Fibroblast of skin of left quadriceps (primary cell): ENCODE data around the gene LRRC32.
"Not testable (repeated sequence)": the region's sequence is repeated elsewhere in the genome, so short reads cannot be mapped to it uniquely, and the experiment has no call there.

Experiments
- DNase-seq, 2 experiments: peaks; one replicate each; pipeline ENCODE4 v3.0.0-alpha.2; 2013; ENCODE audit warnings: low read depth in 2 of 2

The LRRC32 gene

DNA sequence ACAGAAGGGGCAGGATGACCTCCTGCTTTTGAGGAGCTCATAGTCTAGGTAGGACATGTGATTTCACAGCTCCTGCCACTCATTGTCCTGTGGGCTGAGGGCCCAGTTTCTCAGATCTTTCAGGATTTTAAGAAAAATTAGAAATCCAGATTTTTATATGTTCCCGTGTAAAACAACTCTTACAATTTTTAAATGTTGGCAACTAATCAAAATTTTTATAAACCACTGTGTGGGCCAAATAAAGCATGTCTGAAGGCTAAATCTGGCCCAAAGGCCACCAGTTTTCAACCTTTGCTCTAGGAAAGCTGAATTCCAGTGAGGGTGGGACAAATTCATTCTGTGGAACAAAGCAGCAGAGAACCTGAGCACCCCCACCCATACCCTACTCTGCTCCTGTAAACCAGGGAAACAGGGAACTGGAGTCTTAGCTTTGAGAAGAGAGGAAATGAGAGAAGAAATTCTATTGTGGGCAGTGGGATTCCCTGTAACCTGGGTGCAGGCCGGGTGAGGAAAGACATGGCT, 20.6 kb downstream of the LRRC32 start:
- DNase-seq: no peak

GRCh38 chr11:76649011-76649410, 21.5 kb downstream of the LRRC32 start:
- DNase-seq: no peak

DNA sequence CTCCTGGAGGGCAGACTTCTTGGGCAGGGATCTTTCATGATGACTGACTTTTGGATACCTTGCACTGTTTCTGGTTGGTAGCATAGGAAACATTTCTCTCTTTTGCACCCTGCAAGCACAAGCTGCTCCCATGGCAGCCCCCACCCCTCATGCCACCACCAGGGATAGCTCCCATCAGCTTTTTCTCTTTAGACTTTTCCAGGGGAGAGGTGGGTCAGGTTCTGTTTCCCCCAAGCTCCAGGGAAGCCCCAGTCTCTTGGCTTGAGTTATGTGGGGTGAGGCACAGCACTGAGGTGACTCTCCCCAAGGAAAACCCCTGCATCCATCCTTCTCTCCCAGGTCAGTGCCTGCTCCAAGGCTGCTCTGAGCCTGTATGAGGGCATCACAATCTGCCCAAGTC, 22.5 kb downstream of the LRRC32 start:
- DNase-seq: no peak

DNA sequence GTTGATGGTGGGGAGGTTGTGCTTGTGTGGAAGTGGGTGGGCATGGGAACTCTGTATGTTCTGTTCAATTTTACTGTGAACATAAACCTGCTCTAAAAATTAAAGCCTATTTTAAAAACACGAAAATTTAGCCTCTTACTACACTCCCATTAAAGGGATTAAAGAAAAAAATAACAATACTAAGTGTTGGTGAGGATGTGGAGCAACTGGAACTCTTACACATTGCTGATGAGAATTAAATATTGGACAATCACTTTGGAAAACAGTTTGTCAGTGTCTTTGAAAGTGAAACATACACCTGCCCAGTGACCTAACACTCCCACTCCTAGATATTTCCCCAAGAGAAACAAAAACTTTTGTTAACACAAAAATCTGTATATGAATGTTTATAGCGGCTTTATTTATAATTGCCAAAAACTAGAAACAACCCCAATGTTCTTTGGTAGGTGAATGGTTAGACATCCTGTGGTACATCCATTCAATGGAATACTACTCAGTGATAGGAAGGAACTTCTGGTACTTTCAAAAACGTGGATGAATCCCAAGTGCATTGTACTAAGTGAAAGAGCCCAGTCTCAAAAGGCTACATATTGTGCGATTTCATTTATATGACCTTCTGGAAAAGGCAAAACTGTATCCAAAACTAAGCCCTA, 23.5 kb downstream of the LRRC32 start:
- no peak for DNase-seq

GRCh38 chr11:76644591-76644990, 26.0 kb downstream of the LRRC32 start:
- no peak for DNase-seq

- not testable (repeated sequence) for DNase-seq
Observed at GRCh38 chr11:76643711-76644110, 26.8 kb downstream of the LRRC32 start.

- no peak for DNase-seq
Observed at GRCh38 chr11:76642341-76642740, 28.2 kb downstream of the LRRC32 start.

DNA sequence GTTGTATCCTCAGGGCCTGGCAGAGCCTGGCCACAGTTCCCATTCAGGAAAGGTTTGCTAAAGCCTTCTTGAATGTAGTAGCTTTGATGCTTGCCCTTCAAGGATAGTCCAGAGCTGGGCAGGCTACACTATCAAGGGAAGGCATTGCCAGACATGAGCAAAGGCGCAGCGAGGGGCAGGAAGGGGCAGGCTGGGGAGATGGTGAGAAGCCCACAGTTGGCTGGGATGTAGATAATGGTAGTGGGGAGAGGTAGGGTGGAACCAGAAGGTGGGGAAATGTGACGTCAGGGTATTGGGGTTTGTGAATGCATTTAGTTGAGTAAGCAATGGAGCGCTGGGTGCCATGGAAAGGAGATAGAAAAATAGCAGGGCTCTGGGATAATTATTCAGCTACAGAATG, 28.6 kb downstream of the LRRC32 start:
- DNase-seq: no peak

DNA sequence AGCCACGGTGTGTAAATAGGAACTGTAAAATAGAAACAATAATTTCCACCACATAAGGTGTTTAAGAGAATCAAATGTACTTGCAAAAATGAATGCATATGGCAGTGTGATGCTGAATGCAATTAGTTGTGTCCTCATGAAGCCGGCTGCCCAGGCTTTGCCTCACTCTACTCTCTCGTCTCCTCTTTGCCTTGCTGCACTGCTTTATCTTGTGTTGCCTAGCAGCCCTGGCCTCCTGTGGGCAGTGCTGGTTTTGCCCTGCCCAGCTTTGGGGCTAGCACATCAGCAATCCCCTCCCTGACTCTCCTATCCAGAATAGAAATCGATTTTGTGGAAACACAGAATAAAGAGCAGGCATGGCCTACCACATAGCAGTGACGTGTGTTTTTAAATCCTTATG, 30.0 kb downstream of the LRRC32 start:
- DNase-seq: no peak

- no peak for DNase-seq
Observed at GRCh38 chr11:76639621-76640020, 30.9 kb downstream of the LRRC32 start.

- no peak for DNase-seq
Observed at GRCh38 chr11:76638270-76639197, 32.0 kb downstream of the LRRC32 start.

GRCh38 chr11:76637491-76638269, 32.9 kb downstream of the LRRC32 start:
- DNase-seq: no peak

DNA sequence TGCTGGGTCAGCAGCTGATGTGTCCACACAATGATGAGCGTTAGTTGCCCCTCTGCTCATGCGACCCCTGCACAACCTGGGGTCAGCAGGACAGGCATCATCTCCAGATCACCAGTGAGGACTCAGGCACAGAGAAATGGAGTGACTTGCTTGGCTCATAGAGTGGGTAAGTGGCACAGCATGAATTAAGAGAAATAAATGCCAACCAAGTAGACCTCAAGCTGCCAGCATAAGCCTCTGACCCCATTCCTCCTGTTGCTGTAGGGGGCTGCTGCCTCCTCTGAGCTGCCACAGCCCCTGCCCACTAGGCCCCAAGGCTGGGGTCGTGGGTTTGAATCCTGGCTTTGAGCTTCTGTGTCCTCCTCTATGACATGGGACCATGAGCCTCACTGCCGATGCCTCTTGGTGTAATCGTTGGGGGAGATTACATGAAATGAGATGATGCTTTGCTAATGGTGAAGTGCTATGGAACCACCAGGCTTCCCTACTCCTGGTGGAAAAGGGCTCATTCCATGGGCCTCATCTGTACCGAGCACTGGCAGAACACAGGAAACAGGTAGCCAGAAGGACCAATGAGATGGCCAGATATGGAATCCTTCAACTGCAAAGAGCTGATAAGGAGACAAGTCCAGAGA, 33.6 kb downstream of the LRRC32 start:
- no peak for DNase-seq

DNA sequence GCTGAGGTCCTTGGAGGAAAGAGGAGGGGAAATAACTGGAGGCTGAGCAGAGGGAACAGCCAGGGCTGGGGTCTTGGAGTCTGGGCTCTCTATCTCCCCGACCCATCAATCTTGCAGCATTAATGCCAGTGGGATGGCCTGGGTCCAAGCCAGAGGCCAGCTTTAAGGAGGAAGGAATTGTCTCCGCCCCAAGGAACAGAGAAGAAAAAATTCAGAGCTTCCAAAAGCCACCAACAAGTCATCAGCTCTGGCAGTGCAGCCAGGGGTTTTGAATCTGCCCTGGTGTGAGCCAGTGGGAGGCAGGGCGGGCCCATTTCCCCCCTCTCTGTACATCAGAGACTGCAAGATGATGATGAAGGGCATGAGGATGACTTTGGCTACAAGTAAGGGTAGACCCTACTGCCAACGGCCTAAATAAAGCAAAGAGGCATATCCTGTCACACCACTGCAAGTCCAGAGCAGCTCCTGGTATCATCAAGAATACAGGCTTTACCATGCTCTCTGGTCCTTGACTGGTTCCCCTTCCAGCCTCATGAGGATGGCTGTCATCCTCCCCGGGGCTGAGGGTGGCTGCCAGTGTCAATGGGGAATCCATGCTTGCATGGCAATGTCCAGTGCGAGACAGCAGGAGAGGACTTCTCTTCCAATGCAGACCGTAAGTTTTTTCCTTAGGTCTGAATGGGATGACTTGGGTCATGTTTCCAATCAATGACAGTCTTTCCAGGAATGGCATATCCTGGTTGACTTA, 34.4 kb downstream of the LRRC32 start:
- DNase-seq: no peak

DNA sequence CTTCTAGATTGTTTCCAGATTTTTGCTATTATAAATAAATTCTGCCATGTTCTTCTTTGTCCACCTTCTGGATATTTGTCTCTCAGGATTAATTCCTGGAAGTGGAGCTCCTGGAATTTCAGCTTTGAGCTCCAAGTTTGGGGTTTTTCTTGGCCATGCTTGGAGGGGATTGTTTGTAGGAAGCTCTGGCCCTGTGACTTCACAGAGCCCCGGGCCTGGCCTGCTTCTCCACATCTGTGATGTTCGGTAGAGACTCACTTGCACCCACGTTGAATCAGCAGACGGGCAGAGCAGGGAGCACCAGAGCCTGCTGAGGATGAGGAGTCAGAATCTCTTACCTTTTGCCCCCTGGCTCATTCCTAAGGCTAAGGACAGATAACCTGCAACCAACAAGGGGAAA, 35.7 kb downstream of the LRRC32 start:
- no peak for DNase-seq

GRCh38 chr11:76632492-76632891, 38.1 kb downstream of the LRRC32 start:
- no peak for DNase-seq

- no peak for DNase-seq
Observed at GRCh38 chr11:76631566-76632308, 38.8 kb downstream of the LRRC32 start.

GRCh38 chr11:76630600-76631281, 39.8 kb downstream of the LRRC32 start:
- DNase-seq: no peak

GRCh38 chr11:76629853-76630599, 40.5 kb downstream of the LRRC32 start:
- no peak for DNase-seq
